Measurements from ENCODE around the gene HRG. TPM values are rescaled to one million over a fixed set of nuclear protein-coding genes. Genes with fewer than 3 reads are reported as not detected.

Gene HRG
- total RNA-seq, 1 donor from 2014 or later, result not detected

DNA sequence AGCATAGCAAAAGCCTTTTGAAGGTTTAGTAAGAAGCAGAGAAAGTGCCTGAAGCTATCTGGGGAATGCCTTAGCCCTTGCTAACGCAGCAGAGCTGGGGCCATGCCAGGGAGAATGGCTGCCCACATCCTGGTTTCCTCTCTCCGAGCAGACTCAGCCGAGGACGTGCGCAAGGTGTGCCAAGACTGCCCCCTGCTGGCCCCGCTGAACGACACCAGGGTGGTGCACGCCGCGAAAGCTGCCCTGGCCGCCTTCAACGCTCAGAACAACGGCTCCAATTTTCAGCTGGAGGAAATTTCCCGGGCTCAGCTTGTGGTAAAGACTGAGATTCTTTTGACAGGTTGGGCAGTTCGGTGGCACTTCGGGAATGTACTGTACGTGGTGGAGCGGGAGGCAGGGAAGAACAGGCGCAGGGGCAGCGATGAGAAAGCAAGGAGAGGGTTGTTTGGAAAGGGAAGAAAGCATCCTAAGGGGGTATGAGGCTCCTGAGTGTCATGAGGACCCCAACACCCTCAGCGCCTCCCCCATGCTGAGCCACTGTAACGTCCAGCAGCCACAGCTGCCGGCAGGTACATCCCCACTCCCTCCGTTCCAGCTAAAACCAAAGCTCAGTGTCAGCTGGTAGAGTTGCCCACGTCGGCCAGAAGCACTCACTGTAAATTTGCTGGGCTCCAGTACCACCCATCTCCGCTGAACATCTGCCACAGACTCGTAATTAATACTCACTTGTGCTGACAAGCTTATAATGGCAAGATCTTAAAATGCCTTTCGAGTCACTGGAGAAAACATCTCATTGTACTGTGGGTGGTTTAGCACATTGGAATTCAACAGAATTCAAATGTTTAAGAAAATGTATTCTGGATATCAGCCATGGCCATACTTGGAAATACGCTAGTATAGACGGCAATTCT is 48.5 kb upstream of the HRG start:
- Mint-ChIP-seq H3K9me3 (ENCODE audit: unreplicated experiment) (no peaks in the 10 kb centered on the region), H3K4me3 (ENCODE audit: unreplicated experiment) (peak overlapping the region; percentile 48), H3K27ac (ENCODE audit: unreplicated experiment) (no peak overlapping the region), H3K36me3 (ENCODE audit: low read depth, unreplicated experiment) (no peaks in the 10 kb centered on the region), H3K4me1 (ENCODE audit: low read depth, unreplicated experiment) (peaks cover 4% of the 10 kb centered on the region), H3K27me3 (ENCODE audit: low read depth, unreplicated experiment) (peaks cover 42% of the 10 kb centered on the region)
- peak overlapping the region; percentile 81 for H3K4me2 ChIP-seq (ENCODE audit: low read length)
- no peaks in the 10 kb centered on the region for H4K20me1 ChIP-seq (ENCODE audit: insufficient read depth, low read length)
- peaks cover 14% of the 10 kb centered on the region for H3K27me3 ChIP-seq (ENCODE audit: insufficient read depth, low read length)
- no peaks in the 10 kb centered on the region for H3K79me2 ChIP-seq (ENCODE audit: insufficient read depth, low read length)
- peak overlapping the region; percentile 81 for H2AFZ ChIP-seq (ENCODE audit: low read depth, low read length)
- TF ChIP-seq, protein P1, sequence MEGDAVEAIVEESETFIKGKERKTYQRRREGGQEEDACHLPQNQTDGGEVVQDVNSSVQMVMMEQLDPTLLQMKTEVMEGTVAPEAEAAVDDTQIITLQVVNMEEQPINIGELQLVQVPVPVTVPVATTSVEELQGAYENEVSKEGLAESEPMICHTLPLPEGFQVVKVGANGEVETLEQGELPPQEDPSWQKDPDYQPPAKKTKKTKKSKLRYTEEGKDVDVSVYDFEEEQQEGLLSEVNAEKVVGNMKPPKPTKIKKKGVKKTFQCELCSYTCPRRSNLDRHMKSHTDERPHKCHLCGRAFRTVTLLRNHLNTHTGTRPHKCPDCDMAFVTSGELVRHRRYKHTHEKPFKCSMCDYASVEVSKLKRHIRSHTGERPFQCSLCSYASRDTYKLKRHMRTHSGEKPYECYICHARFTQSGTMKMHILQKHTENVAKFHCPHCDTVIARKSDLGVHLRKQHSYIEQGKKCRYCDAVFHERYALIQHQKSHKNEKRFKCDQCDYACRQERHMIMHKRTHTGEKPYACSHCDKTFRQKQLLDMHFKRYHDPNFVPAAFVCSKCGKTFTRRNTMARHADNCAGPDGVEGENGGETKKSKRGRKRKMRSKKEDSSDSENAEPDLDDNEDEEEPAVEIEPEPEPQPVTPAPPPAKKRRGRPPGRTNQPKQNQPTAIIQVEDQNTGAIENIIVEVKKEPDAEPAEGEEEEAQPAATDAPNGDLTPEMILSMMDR (IDR thresholded peaks at IDR 0.05; ENCODE audit: insufficient read depth, low read depth, low read length), result peak; percentile 82
- no peak for TF ChIP-seq EZH2 (IDR thresholded peaks at IDR 0.05; ENCODE audit: insufficient read depth, low read length)
- no peaks in the 10 kb centered on the region for H3K9me3 ChIP-seq (ENCODE audit: insufficient read depth, low read depth, low read length)
- peak overlapping the region; percentile 48 for H3K9ac ChIP-seq (ENCODE audit: low read length)
- H3K27ac ChIP-seq (ENCODE audit: low read depth, low read length), result no peak overlapping the region
- peaks cover 5% of the 10 kb centered on the region for H3K4me1 ChIP-seq (ENCODE audit: insufficient read depth, low read length)
- peak overlapping the region; percentile 30 for H3K4me3 ChIP-seq (ENCODE audit: insufficient read depth, low read depth, low read length)
- FAIRE-seq (no peak), DNase-seq (ENCODE audit: low read depth) (peak; percentile 92)
- H3K36me3 ChIP-seq (ENCODE audit: insufficient read depth, low read length), result no peaks in the 10 kb centered on the region

DNA sequence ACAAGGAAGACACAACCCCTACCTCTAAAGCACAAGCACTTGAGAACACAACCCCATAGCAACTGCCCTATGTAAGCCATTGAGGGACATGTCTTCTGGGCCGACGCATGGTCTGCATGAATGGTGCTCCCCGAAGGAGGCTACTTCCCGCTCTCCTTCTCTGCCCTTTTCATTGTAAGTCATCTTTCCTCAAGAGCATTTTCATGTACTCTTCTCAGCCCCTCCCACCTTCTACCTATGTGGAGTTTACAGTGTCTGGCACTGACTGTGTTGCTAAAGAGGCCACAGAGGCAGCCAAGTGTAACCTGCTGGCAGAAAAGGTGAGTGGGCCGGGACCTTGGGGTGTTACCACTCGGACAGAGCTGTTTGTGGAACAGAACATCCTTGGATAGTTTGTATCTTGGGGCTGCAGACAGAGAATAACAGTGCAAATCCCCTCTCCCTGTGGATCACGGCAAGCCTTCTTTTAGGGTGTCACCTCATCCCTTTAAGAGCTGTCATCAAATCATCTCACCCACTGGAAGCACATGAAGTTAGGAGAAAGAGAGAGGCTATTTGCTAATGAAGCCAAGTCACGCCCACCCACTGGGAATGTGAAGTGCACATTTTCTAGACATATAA is 47.4 kb upstream of the HRG start:
- H4K20me1 ChIP-seq (ENCODE audit: insufficient read depth, low read length), result no peaks in the 10 kb centered on the region
- H3K4me1 Mint-ChIP-seq (ENCODE audit: low read depth, unreplicated experiment), result peaks cover 4% of the 10 kb centered on the region
- peaks cover 33% of the 10 kb centered on the region for H3K27me3 Mint-ChIP-seq (ENCODE audit: low read depth, unreplicated experiment)
- DNase-seq (ENCODE audit: low read depth) (no peak), FAIRE-seq (no peak)
- no peak overlapping the region for H3K27ac ChIP-seq (ENCODE audit: low read depth, low read length)
- no peaks in the 10 kb centered on the region for H3K9me3 Mint-ChIP-seq (ENCODE audit: unreplicated experiment)
- no peak for TF ChIP-seq EZH2 (IDR thresholded peaks at IDR 0.05; ENCODE audit: insufficient read depth, low read length)
- TF ChIP-seq, protein P1 (IDR thresholded peaks at IDR 0.05; ENCODE audit: insufficient read depth, low read depth, low read length), result no peak
- no peaks in the 10 kb centered on the region for H3K79me2 ChIP-seq (ENCODE audit: insufficient read depth, low read length)
- H3K36me3 Mint-ChIP-seq (ENCODE audit: low read depth, unreplicated experiment), result no peaks in the 10 kb centered on the region
- no peak overlapping the region for H3K27ac Mint-ChIP-seq (ENCODE audit: unreplicated experiment)
- no peak overlapping the region for H3K4me3 Mint-ChIP-seq (ENCODE audit: unreplicated experiment)
- no peak overlapping the region for H2AFZ ChIP-seq (ENCODE audit: low read depth, low read length)
- no peak overlapping the region for H3K4me2 ChIP-seq (ENCODE audit: low read length)
- H3K4me3 ChIP-seq (ENCODE audit: insufficient read depth, low read depth, low read length), result no peak overlapping the region
- no peaks in the 10 kb centered on the region for H3K36me3 ChIP-seq (ENCODE audit: insufficient read depth, low read length)
- peaks cover 5% of the 10 kb centered on the region for H3K4me1 ChIP-seq (ENCODE audit: insufficient read depth, low read length)
- H3K9me3 ChIP-seq (ENCODE audit: insufficient read depth, low read depth, low read length), result no peaks in the 10 kb centered on the region
- H3K27me3 ChIP-seq (ENCODE audit: insufficient read depth, low read length), result peaks cover 17% of the 10 kb centered on the region
- H3K9ac ChIP-seq (ENCODE audit: low read length), result no peak overlapping the region
